IPS-18a (cell line): Measurements from ENCODE around the gene TMTC2.

ENCODE experiments used
- H3K27ac ChIP-seq: one replicate; pipeline ENCODE4 v1.5.1; 2013; ENCODE audit warnings: low read length
- H3K27me3 ChIP-seq: one replicate; pipeline ENCODE4 v1.6.1; 2013; ENCODE audit warnings: mild to moderate bottlenecking, low read length; ENCODE audit not compliant: control insufficient read depth, insufficient read depth
- H3K36me3 ChIP-seq: one replicate; pipeline ENCODE4 v1.6.1; 2013; ENCODE audit warnings: low read depth, low read length; ENCODE audit not compliant: control insufficient read depth
- H3K4me1 ChIP-seq: one replicate; pipeline ENCODE4 v1.6.1; 2013; ENCODE audit warnings: low read depth, low read length; ENCODE audit not compliant: control insufficient read depth
- H3K4me3 ChIP-seq: one replicate; pipeline ENCODE4 v1.5.1; 2013; ENCODE audit warnings: low read length
- H3K9ac ChIP-seq: one replicate; pipeline ENCODE4 v1.6.1; 2013; ENCODE audit warnings: mild to moderate bottlenecking, low read length, moderate library complexity
- H3K9me3 ChIP-seq: one replicate; pipeline ENCODE4 v1.6.1; 2013; ENCODE audit warnings: low read depth, low read length; ENCODE audit not compliant: control insufficient read depth

The TMTC2 gene

GRCh38 chr12:83005534-83006197 lies 319.0 kb downstream of the TMTC2 start:
- H3K27ac ChIP-seq: no peak overlapping the region
- no peak overlapping the region for H3K4me3 ChIP-seq
- H3K36me3 ChIP-seq: no peaks in the 10 kb centered on the region
- peaks cover 15% of the 10 kb centered on the region for H3K4me1 ChIP-seq
- no peak overlapping the region for H3K9ac ChIP-seq
- H3K9me3 ChIP-seq: peaks cover 5% of the 10 kb centered on the region
- no peaks in the 10 kb centered on the region for H3K27me3 ChIP-seq

DNA sequence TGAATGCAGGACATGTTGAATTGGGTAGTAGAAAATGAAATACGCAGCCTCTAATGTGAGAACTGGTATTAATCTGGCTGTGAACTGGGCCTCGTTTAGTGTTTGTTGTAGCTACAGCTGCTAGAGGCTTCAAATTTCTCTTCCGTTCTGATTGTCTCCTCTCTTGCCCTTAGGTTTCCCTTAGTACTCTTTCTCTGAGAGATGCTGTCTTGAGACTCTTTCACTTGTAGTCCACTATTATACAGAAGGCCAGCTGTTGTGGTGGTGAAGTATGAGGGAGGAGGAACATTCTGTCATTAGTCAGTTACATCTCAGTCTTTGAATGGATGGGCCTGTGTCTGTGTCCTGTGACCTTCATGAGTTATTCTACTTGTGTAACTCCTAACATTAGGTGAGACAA lies 322.0 kb downstream of the TMTC2 start:
- no peak overlapping the region for H3K27ac ChIP-seq
- H3K9ac ChIP-seq: no peak overlapping the region
- H3K4me1 ChIP-seq: peaks cover 7% of the 10 kb centered on the region
- H3K27me3 ChIP-seq: no peaks in the 10 kb centered on the region
- H3K9me3 ChIP-seq: peaks cover 10% of the 10 kb centered on the region
- H3K36me3 ChIP-seq: no peaks in the 10 kb centered on the region
- no peak overlapping the region for H3K4me3 ChIP-seq

DNA sequence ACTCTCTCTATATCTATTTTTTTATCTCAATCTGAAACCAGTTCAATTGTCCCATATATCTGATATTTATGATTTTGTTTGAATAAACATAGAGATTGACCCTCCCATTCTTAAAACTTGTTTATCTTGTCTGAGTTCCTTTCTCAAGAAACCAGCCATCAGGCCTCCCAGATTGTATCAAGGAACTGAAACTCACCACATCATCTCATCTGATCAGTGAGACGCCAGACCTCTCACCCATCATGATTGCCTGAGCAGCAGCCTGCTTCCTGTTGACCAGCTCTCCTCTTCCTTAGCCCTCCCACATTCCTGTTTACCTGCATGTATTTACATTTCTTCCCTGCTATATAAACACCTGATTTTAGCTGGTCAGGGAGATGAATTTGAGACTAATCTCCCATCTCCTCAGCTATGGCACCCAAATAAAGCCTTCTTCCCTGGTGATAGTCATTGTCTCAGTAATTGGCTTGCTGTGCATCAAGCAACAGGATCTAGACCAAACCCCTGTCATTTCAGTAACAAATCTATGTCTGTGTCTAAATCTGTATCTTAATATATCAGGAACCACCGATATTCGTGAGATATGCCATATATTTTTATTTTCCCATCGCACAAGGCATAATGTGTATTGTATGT lies 323.6 kb downstream of the TMTC2 start:
- Histone ChIP-seq H3K27ac (no peak overlapping the region), H3K9ac (no peak overlapping the region)

GRCh38 chr12:83015390-83016217 lies 328.9 kb downstream of the TMTC2 start:
- Histone ChIP-seq H3K27me3 (no peaks in the 10 kb centered on the region), H3K4me3 (no peak overlapping the region), H3K27ac (no peak overlapping the region), H3K9ac (no peak overlapping the region), H3K36me3 (no peaks in the 10 kb centered on the region), H3K9me3 (peaks cover 4% of the 10 kb centered on the region), H3K4me1 (no peaks in the 10 kb centered on the region)

More for the DNA sequence above, 323.6 kb downstream of the TMTC2 start:
- Histone ChIP-seq H3K4me1 (no peaks in the 10 kb centered on the region), H3K27me3 (no peaks in the 10 kb centered on the region), H3K36me3 (no peaks in the 10 kb centered on the region), H3K9me3 (peaks cover 10% of the 10 kb centered on the region), H3K4me3 (no peak overlapping the region)

DNA sequence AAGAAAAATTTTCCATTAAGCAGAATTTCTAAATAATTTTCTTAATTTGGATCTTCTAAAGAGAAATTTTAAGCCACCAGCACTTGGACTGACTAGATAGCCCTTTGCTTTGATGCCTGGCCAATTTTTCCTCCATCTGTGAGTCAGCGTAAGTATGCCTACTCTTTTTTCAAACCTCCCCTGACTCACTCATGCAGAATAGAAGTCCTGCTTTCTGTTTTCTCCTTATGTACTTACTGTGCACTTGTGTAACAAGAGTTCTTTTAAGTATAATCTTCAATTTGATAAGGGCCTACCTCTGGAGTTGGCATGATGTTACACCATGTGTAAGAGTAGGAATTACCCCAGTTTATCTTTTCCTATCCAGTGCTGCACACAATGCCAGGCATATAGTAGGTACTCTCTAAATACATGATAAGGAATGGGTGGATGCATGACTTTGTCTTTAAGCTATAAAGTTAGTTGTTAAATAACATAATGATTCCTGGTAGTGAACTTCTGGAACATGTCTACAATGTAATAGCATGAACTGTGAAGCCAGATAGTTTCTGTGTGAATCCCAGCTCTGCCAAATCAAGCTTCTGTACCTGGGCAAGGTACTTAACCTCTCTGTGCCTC lies 329.6 kb downstream of the TMTC2 start:
- Histone ChIP-seq H3K4me3 (no peak overlapping the region), H3K27me3 (no peaks in the 10 kb centered on the region), H3K36me3 (no peaks in the 10 kb centered on the region), H3K4me1 (no peaks in the 10 kb centered on the region), H3K27ac (no peak overlapping the region), H3K9ac (no peak overlapping the region), H3K9me3 (no peaks in the 10 kb centered on the region)

- Histone ChIP-seq H3K4me1 (no peaks in the 10 kb centered on the region), H3K4me3 (no peak overlapping the region), H3K36me3 (no peaks in the 10 kb centered on the region), H3K9me3 (no peaks in the 10 kb centered on the region), H3K9ac (no peak overlapping the region), H3K27me3 (no peaks in the 10 kb centered on the region), H3K27ac (no peak overlapping the region)
These were observed 330.3 kb downstream of the TMTC2 start for GRCh38 chr12:83016991-83017390.

- no peaks in the 10 kb centered on the region for H3K36me3 ChIP-seq
- H3K27ac ChIP-seq: no peak overlapping the region
- H3K4me1 ChIP-seq: no peaks in the 10 kb centered on the region
- no peak overlapping the region for H3K4me3 ChIP-seq
- H3K9me3 ChIP-seq: no peaks in the 10 kb centered on the region
- no peak overlapping the region for H3K9ac ChIP-seq
- no peaks in the 10 kb centered on the region for H3K27me3 ChIP-seq
These were observed 331.4 kb downstream of the TMTC2 start for GRCh38 chr12:83018088-83018487.

DNA sequence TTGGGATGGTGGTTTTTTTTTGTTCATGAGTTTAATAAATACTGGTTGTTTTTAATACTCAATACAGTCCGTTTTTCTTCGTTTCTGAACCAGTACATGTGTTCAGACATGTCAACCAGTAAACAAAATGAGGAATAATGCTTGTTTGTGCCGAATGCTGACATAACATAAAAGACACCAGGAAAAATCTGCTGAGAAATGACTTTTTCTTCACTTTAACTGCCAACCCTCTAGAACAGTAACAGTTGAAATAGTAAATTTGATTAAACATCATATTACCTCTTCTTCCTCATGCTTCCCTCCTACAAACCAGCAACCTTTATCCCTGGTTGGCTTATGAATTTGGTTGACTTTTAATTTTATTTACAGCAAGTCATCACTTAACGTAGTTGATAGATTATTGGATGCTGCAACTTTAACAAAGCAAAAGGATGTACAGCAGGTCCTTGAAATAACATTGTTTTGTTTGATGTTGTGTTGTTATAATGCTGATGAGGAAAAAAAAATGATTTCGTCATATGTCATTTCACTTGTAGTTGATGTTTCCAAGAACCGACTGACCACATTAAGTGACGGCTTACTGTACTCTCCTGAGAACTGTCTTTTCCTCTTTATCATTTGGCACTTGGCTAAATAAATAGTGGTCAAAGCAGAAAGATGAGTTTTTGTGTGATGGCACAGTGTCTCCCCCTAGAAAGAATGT lies 340.5 kb downstream of the TMTC2 start:
- H3K4me1 ChIP-seq: no peaks in the 10 kb centered on the region
- no peaks in the 10 kb centered on the region for H3K27me3 ChIP-seq

GRCh38 chr12:83031196-83031595 lies 344.5 kb downstream of the TMTC2 start:
- Histone ChIP-seq H3K27ac (no peak overlapping the region), H3K4me3 (no peak overlapping the region), H3K36me3 (no peaks in the 10 kb centered on the region), H3K4me1 (no peaks in the 10 kb centered on the region), H3K27me3 (no peaks in the 10 kb centered on the region), H3K9ac (no peak overlapping the region), H3K9me3 (no peaks in the 10 kb centered on the region)

More for the DNA sequence above, 340.5 kb downstream of the TMTC2 start:
- Histone ChIP-seq H3K9me3 (no peaks in the 10 kb centered on the region), H3K9ac (no peak overlapping the region), H3K27ac (no peak overlapping the region), H3K4me3 (no peak overlapping the region), H3K36me3 (no peaks in the 10 kb centered on the region)

DNA sequence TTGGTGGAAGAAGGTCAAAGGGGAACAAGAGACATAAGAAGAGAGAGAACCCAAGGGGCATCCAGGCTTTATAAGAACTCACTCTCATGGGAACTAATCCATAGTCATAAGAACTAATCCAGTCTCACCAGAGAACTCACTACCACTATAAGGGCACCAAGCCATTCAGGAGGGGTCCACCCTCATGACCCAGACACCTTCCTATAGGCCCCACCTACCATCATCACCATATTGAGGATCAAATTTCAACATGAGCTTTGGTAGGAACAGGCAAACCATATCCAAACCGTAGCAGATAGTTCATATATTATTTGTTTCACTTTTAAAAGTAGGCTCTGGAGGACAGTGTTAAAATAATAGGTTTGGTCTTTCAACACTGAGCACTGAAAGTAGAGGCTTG lies 350.1 kb downstream of the TMTC2 start:
- H3K9ac ChIP-seq: no peak overlapping the region
- H3K27ac ChIP-seq: no peak overlapping the region
- H3K27me3 ChIP-seq: no peaks in the 10 kb centered on the region
- no peak overlapping the region for H3K4me3 ChIP-seq
- no peaks in the 10 kb centered on the region for H3K9me3 ChIP-seq
- no peaks in the 10 kb centered on the region for H3K36me3 ChIP-seq
- no peaks in the 10 kb centered on the region for H3K4me1 ChIP-seq

GRCh38 chr12:83039413-83039812 lies 352.7 kb downstream of the TMTC2 start:
- Histone ChIP-seq H3K36me3 (no peaks in the 10 kb centered on the region), H3K9me3 (no peaks in the 10 kb centered on the region), H3K27me3 (no peaks in the 10 kb centered on the region), H3K9ac (no peak overlapping the region), H3K4me3 (no peak overlapping the region), H3K4me1 (peaks cover 10% of the 10 kb centered on the region), H3K27ac (no peak overlapping the region)
